ENCODE data around the gene MANEA.
"Not testable (repeated sequence)": the region's sequence is repeated elsewhere in the genome, so short reads cannot be mapped to it uniquely, and the experiment has no call there.

Gene MANEA

GRCh38 chr6:95584226-95584625, 6.9 kb downstream of the MANEA start:
- not testable (repeated sequence) for FAIRE-seq; DNase-seq (ENCODE audit: insufficient read length, low spot score)

- no peak for DNase-seq (ENCODE audit: insufficient read length, low spot score)
- no peak for FAIRE-seq
Measured at GRCh38 chr6:95587989-95588388, 10.7 kb downstream of the MANEA start.

DNA sequence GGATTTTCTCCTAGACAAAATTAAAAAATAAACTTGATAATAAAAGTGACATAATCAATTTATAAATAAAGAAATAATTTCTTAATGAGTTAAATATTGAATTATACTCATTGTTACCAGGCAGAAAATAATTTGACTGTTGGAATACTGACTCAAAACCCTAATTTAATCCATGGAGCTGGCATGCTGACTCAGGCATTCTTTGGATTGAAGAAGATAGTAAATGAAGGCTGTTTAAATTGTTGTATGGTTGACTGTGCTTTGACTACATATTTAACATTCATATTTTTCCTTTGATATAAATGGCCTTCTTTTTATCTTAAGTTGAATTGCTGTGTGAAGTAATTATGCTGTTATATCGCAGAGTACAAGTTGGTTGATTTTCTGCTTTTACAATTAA, 11.7 kb downstream of the MANEA start:
- DNase-seq (ENCODE audit: insufficient read length, low spot score) (no peak), FAIRE-seq (no peak)

GRCh38 chr6:95589826-95590570, 12.7 kb downstream of the MANEA start:
- FAIRE-seq (no peak), DNase-seq (ENCODE audit: insufficient read length, low spot score) (no peak)

GRCh38 chr6:95593025-95593424, 15.7 kb downstream of the MANEA start:
- DNase-seq (ENCODE audit: insufficient read length, low spot score) (no peak), FAIRE-seq (no peak)

- DNase-seq (ENCODE audit: insufficient read length, low spot score) = no peak
- no peak for FAIRE-seq
Measured at GRCh38 chr6:95596021-95596420, 18.7 kb downstream of the MANEA start.

DNA sequence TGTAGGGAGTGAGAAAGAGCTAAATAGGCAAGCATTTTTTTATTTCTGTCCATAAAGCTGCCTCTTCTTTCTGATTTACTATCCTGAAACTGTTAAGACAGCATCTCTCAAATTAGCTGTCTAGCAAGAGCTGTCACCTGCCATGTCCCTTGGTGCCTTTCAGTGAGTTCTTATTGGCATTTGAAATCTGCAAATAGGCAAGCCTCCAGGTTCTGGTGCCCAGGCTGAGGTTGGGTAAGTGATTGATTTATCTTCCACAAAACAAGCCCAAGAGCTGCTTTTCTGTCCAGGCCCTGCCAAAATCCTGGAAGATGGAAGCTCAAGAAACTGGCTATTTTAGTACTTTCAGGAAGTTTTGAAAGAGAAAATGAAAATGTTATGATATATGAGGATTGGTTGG, 22.4 kb downstream of the MANEA start:
- FAIRE-seq = no peak

GRCh38 chr6:95601133-95601532, 23.8 kb downstream of the MANEA start:
- FAIRE-seq = no peak
- DNase-seq (ENCODE audit: insufficient read length, low spot score) = no peak

More for the DNA sequence above, 22.4 kb downstream of the MANEA start:
- DNase-seq (ENCODE audit: insufficient read length, low spot score) = no peak

GRCh38 chr6:95614094-95614493, 36.8 kb downstream of the MANEA start:
- DNase-seq (ENCODE audit: insufficient read length, low spot score) (no peak), FAIRE-seq (no peak)

DNA sequence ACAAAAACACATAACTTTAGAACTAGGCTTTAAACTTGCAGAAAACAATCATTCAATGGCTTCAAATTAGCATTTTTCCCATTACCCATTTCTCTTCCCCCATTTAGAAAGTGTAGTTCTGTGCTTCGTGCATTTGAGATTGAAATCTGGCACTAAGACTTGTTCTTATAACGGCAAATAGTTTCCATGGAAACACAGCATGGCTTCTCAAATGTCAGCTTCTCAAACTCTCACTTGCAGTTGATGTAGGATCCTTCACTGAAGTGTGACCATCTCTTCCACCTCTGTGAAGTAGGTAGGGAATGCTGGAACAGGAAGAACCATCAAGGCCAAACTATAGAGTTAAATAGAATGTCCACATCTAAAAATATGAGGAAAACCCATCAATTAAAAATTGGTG, 52.2 kb downstream of the MANEA start:
- DNase-seq (ENCODE audit: insufficient read length, low spot score) = no peak
- no peak for FAIRE-seq

GRCh38 chr6:95636552-95637431, 59.5 kb downstream of the MANEA start:
- FAIRE-seq = no peak
- DNase-seq (ENCODE audit: insufficient read length, low spot score) = no peak

DNA sequence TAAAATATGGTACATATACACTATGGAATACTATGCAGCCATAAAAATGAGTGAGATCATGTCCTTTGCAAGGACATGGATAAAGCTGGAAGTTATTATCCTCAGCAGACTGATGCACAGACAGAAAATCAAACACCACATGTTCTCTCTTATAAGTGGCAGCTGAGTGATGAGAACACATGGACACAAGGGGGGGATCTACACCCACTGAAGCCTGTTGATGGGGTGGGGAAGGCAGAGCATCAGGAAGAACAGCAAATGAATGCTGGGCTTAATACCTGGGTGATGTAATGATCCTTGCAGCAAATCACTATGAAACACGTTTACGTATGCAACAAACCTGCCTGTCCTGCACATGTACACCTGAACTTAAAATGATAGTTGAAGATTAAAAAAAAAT, 71.3 kb downstream of the MANEA start:
- no peak for FAIRE-seq

DNA sequence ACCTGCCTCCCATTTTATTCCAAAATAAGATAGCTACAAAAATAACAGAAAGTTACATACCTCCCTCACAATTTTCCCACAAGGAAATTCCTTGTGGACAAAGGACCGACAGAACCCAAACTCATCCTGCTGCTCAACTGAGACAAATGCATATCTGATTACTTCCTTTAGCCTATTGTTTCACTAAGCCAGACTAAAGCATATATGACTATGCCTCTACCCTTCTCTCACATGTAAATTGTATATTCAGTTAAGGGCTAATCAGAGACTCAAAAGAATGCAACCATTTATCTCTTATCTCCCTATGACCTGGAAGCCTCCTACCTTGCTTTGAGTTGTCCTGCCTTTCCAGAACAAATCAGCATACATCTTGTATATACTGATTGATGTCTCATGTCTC, 72.1 kb downstream of the MANEA start:
- FAIRE-seq (no peak), DNase-seq (ENCODE audit: insufficient read length, low spot score) (no peak)

More for the DNA sequence above, 71.3 kb downstream of the MANEA start:
- DNase-seq (ENCODE audit: insufficient read length, low spot score) = no peak

DNA sequence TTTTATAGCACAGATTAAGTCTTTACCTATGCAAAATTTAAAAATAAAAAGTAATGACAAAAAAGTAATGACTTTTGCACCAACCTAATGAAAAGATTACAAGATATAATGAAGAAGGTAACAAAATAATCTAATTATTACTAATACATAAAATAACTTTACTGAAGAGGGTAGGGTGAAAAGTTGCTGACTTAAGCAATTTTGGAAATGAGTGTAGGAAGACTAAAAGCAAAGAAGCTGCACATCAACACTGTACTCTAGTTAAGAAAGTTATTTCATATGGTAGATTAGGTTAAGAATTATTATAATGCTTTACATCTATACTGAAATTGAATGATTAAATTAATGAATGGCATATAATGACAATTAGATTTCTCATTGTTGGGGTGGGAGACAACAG, 76.8 kb downstream of the MANEA start:
- DNase-seq (ENCODE audit: insufficient read length, low spot score) (no peak), FAIRE-seq (no peak)

DNA sequence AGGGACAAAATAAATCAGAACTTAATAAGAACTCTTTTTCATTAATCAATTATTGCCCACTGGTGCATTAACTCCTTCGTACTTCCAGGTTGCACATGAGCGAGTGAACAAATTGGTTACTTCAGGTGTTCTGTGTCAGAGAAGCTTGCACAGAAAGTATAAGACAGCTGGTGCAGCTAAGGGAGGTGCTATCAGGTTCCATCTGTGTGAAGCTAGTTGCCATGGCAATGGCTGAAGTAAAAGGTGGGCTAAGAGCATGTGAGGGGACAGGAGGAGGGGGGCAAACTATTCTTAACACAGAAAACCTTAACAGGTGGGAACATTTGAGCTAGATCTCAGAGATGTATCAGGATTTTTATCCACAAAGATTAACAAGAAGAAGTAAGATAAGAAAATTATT, 81.6 kb downstream of the MANEA start:
- FAIRE-seq (no peak), DNase-seq (ENCODE audit: insufficient read length, low spot score) (no peak)
